HG03139 (cell line): ENCODE measurements around the gene ADARB2.
"Not testable (repeated sequence)": the region's sequence is repeated elsewhere in the genome, so short reads cannot be mapped to it uniquely, and the experiment has no call there.

Source experiments
- ATAC-seq: cut with Tn5 transposase; IDR thresholded peaks from one replicate; pipeline ENCODE4 v1.9.1; 2021; ENCODE audit not compliant: unreplicated experiment

The ADARB2 gene

GRCh38 chr10:1169981-1170866 lies 567.1 kb downstream of the ADARB2 start:
- no peak for ATAC-seq

- no peak for ATAC-seq
Observed at GRCh38 chr10:1169186-1169885, 568.0 kb downstream of the ADARB2 start.

DNA sequence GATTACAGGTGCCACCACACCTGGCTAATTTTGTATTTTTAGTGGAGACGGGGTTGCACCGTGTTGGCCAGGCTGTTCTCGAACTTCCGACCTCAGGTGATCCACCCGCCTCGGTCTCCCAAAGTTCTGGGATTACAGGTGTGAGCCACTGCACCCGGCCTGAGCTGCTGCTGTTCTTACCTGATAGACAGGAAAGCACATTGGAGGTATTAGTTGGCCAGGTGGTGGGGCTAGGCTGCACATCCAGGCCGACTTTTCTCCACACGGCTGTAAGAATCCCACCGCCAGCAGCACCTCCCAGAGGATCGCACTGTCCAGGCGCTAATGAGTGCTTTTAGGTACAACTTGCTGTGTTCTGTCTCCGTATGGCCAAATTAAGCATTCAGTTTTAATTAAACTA lies 568.6 kb downstream of the ADARB2 start:
- no peak for ATAC-seq

GRCh38 chr10:1166828-1167275 lies 570.5 kb downstream of the ADARB2 start:
- ATAC-seq: no peak

GRCh38 chr10:1166101-1166827 lies 571.1 kb downstream of the ADARB2 start:
- ATAC-seq: no peak

DNA sequence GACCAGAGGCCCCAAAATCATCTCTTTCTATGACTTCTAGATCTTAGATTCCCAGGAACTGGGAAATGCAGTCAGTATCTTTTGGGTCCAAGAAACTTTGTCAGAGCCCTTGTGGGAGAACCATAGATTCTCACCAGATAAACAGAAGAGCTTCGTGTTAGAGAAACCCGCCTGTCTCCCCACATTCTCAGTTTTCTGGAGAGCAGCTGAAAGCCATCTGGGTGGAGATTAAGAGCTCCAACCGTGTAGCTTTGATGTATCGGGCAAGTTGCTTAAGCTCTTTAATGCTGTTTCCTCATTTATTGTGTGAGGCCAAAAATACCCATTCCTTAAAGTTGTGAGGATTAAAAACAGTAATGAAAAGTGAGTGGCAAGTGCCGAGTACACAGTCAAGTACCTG lies 573.5 kb downstream of the ADARB2 start:
- ATAC-seq: no peak

DNA sequence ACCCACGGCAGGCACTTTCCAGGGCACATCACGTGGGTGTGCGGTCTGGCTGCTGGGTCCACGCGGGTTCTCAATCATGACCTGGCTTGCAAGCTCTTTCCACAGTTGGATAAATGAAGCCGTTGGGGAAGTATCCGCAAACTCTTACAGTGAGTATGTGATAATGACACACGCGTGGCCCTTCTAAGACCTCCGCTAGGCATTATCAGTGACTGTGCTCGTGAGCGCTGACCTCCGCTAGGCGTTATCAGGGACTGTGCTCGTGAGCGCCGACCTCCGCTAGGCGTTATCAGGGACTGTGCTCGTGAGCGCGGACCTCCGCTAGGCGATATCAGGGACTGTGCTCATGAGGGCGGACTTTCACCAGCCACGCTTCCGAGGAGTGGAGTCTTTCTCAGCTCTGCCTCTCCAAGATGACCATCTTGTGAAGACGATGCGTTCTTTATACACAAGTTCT lies 574.1 kb downstream of the ADARB2 start:
- ATAC-seq: no peak

GRCh38 chr10:1162481-1163203 lies 574.7 kb downstream of the ADARB2 start:
- ATAC-seq: no peak

- not testable (repeated sequence) for ATAC-seq
Observed at GRCh38 chr10:1161315-1161673, 576.0 kb downstream of the ADARB2 start.

DNA sequence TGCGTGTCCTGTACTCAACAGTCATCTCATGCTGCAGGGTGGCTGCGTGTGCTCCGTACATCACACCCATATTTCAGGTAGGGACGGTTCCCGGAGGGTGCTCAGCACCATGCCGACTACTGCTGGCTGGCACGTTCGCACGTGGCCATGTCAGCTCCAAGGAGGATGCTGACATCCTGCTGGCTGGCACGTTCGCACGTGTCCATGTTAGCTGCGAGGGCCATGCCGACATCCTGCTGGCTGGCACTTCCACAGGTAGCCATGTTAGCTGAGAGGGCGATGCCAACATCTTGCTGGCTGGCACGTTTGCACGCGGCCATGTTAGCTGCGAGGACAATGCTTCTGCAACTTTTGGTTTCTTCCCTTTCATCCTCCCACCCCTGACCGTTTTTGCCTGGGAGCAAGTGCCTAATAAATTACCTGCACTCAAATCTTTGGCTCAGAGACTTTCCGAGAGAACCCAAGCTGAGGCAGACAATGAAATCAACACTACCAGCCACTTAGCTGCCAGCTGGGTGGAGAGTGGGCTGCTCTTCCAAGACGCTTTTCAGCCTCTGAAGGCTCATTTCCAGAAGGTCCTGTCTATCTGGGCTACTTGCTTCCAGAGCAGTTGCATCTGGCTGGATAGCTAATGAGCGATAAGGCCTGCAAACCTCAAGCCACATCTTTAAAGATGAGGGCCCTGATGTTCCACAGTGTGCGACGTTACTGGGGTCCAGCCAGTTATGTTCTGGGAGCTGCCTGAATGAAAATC lies 576.6 kb downstream of the ADARB2 start:
- ATAC-seq: no peak

- ATAC-seq: no peak
Observed at GRCh38 chr10:1159131-1160061, 577.9 kb downstream of the ADARB2 start.

GRCh38 chr10:1158536-1158935 lies 578.8 kb downstream of the ADARB2 start:
- ATAC-seq: not testable (repeated sequence)

GRCh38 chr10:1158066-1158465 lies 579.3 kb downstream of the ADARB2 start:
- no peak for ATAC-seq

DNA sequence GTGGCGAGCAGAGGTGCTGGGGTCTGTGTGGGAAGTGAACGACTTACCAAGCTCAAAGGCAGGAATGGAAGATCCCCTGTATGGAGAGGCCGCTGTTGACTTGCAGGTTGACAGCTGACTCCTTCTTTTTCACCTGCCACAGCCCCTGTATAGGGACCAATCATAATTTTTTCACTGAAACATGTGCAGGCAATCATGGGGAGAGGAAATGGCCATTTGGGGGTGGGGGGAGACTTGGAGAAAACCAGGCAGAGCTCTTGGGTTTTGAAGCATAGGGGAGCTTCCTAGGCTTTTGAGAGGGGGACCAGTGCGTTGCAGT lies 579.8 kb downstream of the ADARB2 start:
- ATAC-seq: no peak

GRCh38 chr10:1156921-1157614 lies 580.3 kb downstream of the ADARB2 start:
- no peak for ATAC-seq

- ATAC-seq: no peak
Observed at GRCh38 chr10:1156616-1156886, 580.8 kb downstream of the ADARB2 start.

GRCh38 chr10:1155791-1156615 lies 581.3 kb downstream of the ADARB2 start:
- no peak for ATAC-seq
